GM12801 (cell line): ENCODE results near the gene PNPO.

Experiments
- CTCF ChIP-seq: IDR thresholded peaks from one replicate; pipeline ENCODE4 v1.5.1; 2011; ENCODE audit warnings: control low read depth; ENCODE audit not compliant: insufficient read length; ENCODE audit errors: extremely low read depth

The PNPO gene

GRCh38 chr17:47955497-47956461 lies 14.4 kb downstream of the PNPO start:
- TF ChIP-seq CTCF = no peak

DNA sequence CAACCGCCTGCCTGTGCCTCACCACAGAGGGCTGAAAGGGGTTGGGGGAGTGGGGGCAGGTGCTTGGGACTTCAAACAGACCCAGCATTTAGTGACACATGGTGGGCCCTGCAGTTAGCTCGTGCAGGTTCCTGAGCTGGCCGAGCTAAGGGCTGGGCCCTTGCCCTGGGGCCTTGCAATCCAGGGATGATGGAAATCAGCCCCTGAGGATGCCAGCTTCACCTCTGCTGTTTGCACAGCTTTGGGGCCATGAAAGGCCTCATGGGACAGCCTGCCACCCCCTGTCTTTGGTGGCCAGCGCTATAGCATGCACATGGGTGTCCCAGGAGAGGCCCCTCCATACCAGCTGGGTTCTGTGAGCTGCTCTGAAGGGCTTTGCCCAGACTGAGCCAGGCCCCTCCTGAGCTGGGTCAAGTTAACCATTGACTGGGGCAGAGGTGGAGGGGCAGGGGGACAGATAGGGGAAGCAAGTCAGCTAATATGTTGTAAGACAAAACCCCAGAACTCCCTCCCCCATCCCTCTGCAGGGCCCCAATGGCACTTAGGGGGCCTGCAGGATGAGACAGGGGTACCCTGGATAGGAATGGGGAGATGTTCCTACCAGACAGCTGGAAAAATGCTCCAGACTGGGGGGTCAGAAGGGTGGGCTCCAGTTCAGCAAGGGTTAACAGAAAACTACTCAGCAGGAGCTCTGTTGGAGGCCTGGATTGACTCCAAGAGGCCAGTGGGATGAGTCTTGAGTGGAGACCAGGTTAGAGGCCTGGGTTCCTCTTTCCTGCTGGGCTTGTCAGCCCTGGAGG lies 15.6 kb downstream of the PNPO start:
- TF ChIP-seq CTCF = no peak

DNA sequence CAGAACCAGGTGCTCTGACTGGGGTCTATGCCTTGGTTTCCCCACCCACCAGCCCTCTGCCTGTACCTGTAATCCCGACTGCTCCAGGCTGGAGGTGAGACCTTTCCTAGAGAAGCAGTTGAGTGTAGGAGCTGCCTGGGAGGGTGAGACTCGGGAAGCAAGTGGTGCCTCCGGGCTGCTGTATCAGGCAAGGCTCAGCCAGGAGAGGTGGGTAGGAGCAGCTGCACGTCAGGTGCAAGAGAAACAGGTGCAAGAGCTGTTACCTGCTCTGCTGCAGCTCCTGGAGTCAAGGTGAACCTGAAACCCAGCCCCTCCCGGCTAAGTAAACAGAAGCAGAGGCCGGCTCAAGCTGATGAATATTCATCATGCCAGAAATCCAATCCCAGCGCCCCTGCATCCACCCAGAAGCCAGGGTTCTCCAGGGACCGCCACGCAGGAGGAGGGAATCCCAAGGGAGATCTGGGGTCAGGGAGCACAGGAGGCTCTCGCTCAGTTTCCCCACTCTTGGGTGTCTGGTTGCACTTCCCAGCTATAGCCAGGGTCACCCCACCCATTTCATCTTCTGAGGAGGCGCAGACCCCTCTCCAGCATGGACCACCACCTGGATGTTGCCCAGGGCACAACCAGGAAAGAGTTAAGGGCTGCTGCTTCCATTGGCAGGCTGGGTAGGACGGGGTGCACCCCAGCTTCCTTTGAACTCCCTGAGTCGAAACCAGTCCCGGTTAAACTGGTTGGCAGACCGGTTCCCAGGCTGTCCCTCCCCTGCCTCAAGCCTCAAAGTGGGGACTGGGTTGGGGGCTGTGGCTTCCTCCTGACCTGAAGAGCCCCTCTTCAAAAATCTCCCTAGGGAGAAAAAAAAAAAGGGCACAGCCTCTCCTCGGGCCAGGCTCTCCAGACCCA lies 16.5 kb downstream of the PNPO start, which contains the start of gene PRR15L:
Gene PRR15L, minus strand, starts transcription at position 293 of the 900 bp plus-strand sequence. CDS start 4,649 bp downstream, outside the sequence.
- no peak for TF ChIP-seq CTCF

DNA sequence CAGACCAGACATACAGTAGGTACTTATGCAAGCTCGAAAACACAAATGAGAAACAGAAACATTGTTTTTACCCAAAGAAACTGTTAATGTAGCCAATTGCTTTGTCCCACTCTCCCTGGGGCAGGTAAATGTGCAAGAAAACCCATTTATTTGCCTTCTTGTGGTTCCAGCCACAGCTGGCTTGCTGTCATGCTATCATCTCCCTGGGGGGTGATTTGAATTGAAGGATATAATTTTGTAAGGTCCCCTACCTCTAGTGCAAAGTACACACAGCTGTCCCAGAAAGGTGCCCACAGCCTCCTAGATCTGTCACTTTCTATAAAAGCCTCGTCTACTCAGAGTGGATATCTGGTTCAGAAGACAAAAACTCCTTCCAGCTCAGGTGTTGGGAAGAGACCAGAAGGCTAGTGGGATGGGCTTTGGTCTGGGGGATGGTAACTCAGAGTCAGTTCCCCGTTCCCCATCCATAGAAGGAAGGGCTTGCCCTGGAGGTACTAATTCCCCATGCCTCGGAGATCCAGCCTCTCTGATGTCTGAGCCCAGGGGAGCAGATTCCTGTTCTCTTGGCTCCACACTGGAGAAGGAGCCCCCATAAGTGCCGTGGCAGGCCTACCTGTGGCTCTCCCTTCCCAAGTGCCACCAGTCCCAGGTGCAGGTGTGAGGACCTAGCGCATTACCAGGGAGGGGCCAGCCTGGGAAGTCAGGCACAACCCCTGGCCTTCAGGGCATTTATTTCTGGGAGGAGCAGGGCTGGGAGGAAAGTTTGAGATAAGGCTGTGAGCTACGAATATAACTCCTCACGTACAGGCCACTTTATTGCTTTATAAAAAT lies 18.7 kb downstream of the PNPO start:
- TF ChIP-seq CTCF = no peak

GRCh38 chr17:47961406-47961805 lies 20.0 kb downstream of the PNPO start:
- no peak for TF ChIP-seq CTCF

DNA sequence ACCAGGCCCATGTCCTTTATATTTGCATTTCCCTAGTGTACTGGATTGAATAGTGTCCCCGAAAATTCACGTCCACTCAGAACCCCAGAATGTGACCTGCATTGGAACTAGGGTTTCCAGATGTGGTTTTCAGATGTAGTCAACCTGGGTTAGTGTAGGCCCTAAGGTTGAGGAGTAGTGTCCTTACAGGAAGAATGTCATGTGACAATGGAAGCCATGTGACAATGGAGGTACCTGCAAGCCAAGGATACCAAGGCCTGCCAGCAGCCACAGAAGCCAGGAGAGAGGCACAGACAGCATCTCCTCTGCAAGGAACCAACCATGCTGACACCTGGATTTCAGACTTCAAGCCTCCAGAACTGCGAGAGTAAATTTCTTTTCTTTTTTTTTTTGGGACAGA lies 21.5 kb downstream of the PNPO start:
- TF ChIP-seq CTCF = no peak
